Measurements from ENCODE around the gene FRY. TPM values are rescaled to one million over a fixed set of nuclear protein-coding genes. Genes with fewer than 3 reads are reported as not detected.
A peak's percentile ranks its signal among the peaks of the same experiment; 100 is the strongest.
"Not testable (repeated sequence)": the region's sequence is repeated elsewhere in the genome, so short reads cannot be mapped to it uniquely, and the experiment has no call there.

FRY gene
- 10 to 100 TPM; 27.4 to 50.4 (median 39.4) TPM for total RNA-seq

- Histone ChIP-seq H3K9me3 (no peaks in the 10 kb centered on the region), H3K27me3 (no peaks in the 10 kb centered on the region), H3K4me1 (peaks cover 2 to 11% of the 10 kb centered on the region in 2 donors), H3K4me3 (replicated peaks in 1 of 3) (peak within 1 kb of the TSS; percentile 40 to 65 (median 53)), H3K27ac (peak within 1 kb of the TSS; percentile 25 to 74 (median 47)), H3K36me3 (no peaks in the 10 kb centered on the region)
- DNase-seq: peak; percentile 60 to 70
- WGBS, 2 donors: 1 to 3% methylated on average over 23 of the region's 59 CpGs
- intact Hi-C loops (cut with DNase I): no loop called here
- TF ChIP-seq POLR2A (IDR thresholded peaks at IDR 0.05) (peak in 1 of 2 donors; percentile 57), CTCF (IDR thresholded peaks at IDR 0.05) (peak in 2 of 6 experiments; percentile 2 to 11)
Measured at GRCh38 chr13:32031025-32031814, at the start of gene FRY. Gene FRY, plus strand, starts transcription at chr13:32031774. Its CDS starts 22 bp downstream, at chr13:32031796.

GRCh38 chr13:31982124-31982523, 49.5 kb upstream of the FRY start:
- Histone ChIP-seq H3K36me3 (no peaks in the 10 kb centered on the region), H3K27ac (no peak overlapping the region), H3K9me3 (no peaks in the 10 kb centered on the region), H3K4me3 (replicated peaks in 1 of 3) (no peak overlapping the region), H3K27me3 (no peaks in the 10 kb centered on the region), H3K4me1 (peaks cover 10 to 13% of the 10 kb centered on the region in 2 donors)
- 91% methylated on average over 2 of the region's 2 CpGs for WGBS, 2 donors
- intact Hi-C loops (cut with DNase I): no loop called here
- no peak for DNase-seq
- TF ChIP-seq CTCF (IDR thresholded peaks at IDR 0.05) (no peak), POLR2A (IDR thresholded peaks at IDR 0.05) (no peak)

- no peaks in the 10 kb centered on the region for H3K27me3 ChIP-seq
- WGBS, 2 donors: 69 to 75% methylated on average over 5 of the region's 5 CpGs
- TF ChIP-seq POLR2A (IDR thresholded peaks at IDR 0.05) (no peak), CTCF (IDR thresholded peaks at IDR 0.05) (no peak)
- no peaks in the 10 kb centered on the region for H3K9me3 ChIP-seq
- H3K4me1 ChIP-seq: peaks cover 6 to 9% of the 10 kb centered on the region in 2 donors
- no peaks in the 10 kb centered on the region for H3K36me3 ChIP-seq
- intact Hi-C loops (cut with DNase I): no loop called here
- DNase-seq: peak; percentile 46 to 57
- H3K27ac ChIP-seq: no peak overlapping the region
- no peak overlapping the region for H3K4me3 ChIP-seq (replicated peaks in 1 of 3)
Measured at GRCh38 chr13:31982540-31982939, 49.0 kb upstream of the FRY start.

GRCh38 chr13:31983696-31984095, 47.9 kb upstream of the FRY start:
- intact Hi-C loops (cut with DNase I); DNase-seq; H3K27ac ChIP-seq; H3K27me3 ChIP-seq; H3K4me1 ChIP-seq; H3K36me3 ChIP-seq; H3K9me3 ChIP-seq; H3K4me3 ChIP-seq (replicated peaks in 1 of 3): not testable (repeated sequence)
- WGBS, 2 donors: 93 to 95% methylated on average over 2 of the region's 2 CpGs

- H3K27me3 ChIP-seq; H3K9me3 ChIP-seq; H3K27ac ChIP-seq; DNase-seq; H3K36me3 ChIP-seq; H3K4me1 ChIP-seq; H3K4me3 ChIP-seq (replicated peaks in 1 of 3); intact Hi-C loops (cut with DNase I): not testable (repeated sequence)
- 91 to 98% methylated on average over 3 to 4 of the region's 4 CpGs for WGBS, 2 donors
Measured at GRCh38 chr13:31984388-31984787, 47.2 kb upstream of the FRY start.

GRCh38 chr13:31986676-31987470, 44.7 kb upstream of the FRY start:
- no peak for DNase-seq
- H3K9me3 ChIP-seq: no peaks in the 10 kb centered on the region
- no peaks in the 10 kb centered on the region for H3K27me3 ChIP-seq
- intact Hi-C loops (cut with DNase I): no loop called here
- H3K4me1 ChIP-seq: no peaks in the 10 kb centered on the region
- TF ChIP-seq POLR2A (IDR thresholded peaks at IDR 0.05) (no peak), CTCF (IDR thresholded peaks at IDR 0.05) (no peak)
- whole genome bisulfite sequencing, 2 donors: 70 to 73% methylated on average over 5 of the region's 5 CpGs
- no peak overlapping the region for H3K27ac ChIP-seq
- H3K36me3 ChIP-seq: no peaks in the 10 kb centered on the region
- no peak overlapping the region for H3K4me3 ChIP-seq (replicated peaks in 1 of 3)
